BLaER1 treated with 17β-estradiol and CSF1 and Interleukin-3, amounts not matched to agents 10 nM and 100 nM (cell line): ENCODE data around the gene AFF3.
"Not testable (repeated sequence)": the region's sequence is repeated elsewhere in the genome, so short reads cannot be mapped to it uniquely, and the experiment has no call there.

Experiments used
- H3K27ac ChIP-seq, 11 experiments: shearing (Covaris generic); formaldehyde crosslinking; 2 replicates each; pipeline ENCODE4 v1.8.1; 2022
- H3K27me3 ChIP-seq, 11 experiments: shearing (Covaris generic); formaldehyde crosslinking; 2 replicates each; pipeline ENCODE4 v1.8.1; 2022
- H3K36me3 ChIP-seq, 11 experiments: shearing (Covaris generic); formaldehyde crosslinking; 2 replicates each; pipeline ENCODE4 v1.8.1; 2022
- H3K4me1 ChIP-seq, 10 experiments: shearing (Covaris generic); formaldehyde crosslinking; 2 replicates each; pipeline ENCODE4 v1.8.1; 2022
- H3K4me2 ChIP-seq, 11 experiments: shearing (Covaris generic); formaldehyde crosslinking; 2 replicates each; pipeline ENCODE4 v1.8.1; 2022
- H3K4me3 ChIP-seq, 10 experiments: shearing (Covaris generic); formaldehyde crosslinking; 2 replicates each; pipeline ENCODE4 v1.8.1; 2022
- H3K9ac ChIP-seq, 11 experiments: shearing (Covaris generic); formaldehyde crosslinking; 2 replicates each; pipeline ENCODE4 v1.8.1; 2022
- H3K9me3 ChIP-seq, 11 experiments: shearing (Covaris generic); formaldehyde crosslinking; replicated peaks in 1 of 11; 2 replicates each; pipeline ENCODE4 v1.8.1; 2022
- H4K20me1 ChIP-seq, 11 experiments: shearing (Covaris generic); formaldehyde crosslinking; 2 replicates each; pipeline ENCODE4 v1.8.1; 2022
- Cebpa-rat ChIP-seq, 11 experiments: shearing (Covaris generic); IDR thresholded peaks; 2 replicates each; pipeline ENCODE4 v1.8.1; 2022

AFF3 gene

GRCh38 chr2:99748344-99748743, 394.0 kb downstream of the AFF3 start:
- H3K9ac ChIP-seq, result no peak overlapping the region
- peaks cover 0 to 9% (median 0%) of the 10 kb centered on the region in 10 experiments; a peak in 8 of 20 replicates for H3K4me1 ChIP-seq
- H3K4me2 ChIP-seq, result no peak overlapping the region
- no peak for TF ChIP-seq Cebpa-rat (IDR thresholded peaks at IDR 0.05)
- no peaks in the 10 kb centered on the region for H3K27me3 ChIP-seq
- H4K20me1 ChIP-seq, result no peaks in the 10 kb centered on the region
- no peak overlapping the region for H3K4me3 ChIP-seq
- H3K9me3 ChIP-seq, result 0 out of 22 replicates have a peak, but pooled peaks cover 0 to under 1% (median 0%) of the 10 kb centered on the region in 11 experiments
- peaks cover 0 to 23% (median 4%) of the 10 kb centered on the region in 11 experiments; a peak in 13 of 22 replicates for H3K36me3 ChIP-seq
- H3K27ac ChIP-seq, result no peak overlapping the region

- H4K20me1 ChIP-seq, result no peaks in the 10 kb centered on the region
- no peak overlapping the region for H3K4me3 ChIP-seq
- no peak overlapping the region for H3K27ac ChIP-seq
- peaks cover 0 to 28% (median 9%) of the 10 kb centered on the region in 11 experiments; a peak in 17 of 22 replicates for H3K36me3 ChIP-seq
- no peaks in the 10 kb centered on the region for H3K27me3 ChIP-seq
- peaks cover 0 to 5% (median 3%) of the 10 kb centered on the region in 11 experiments; a peak in 9 of 22 replicates for H3K9me3 ChIP-seq
- H3K4me2 ChIP-seq, result no peak overlapping the region
- TF ChIP-seq Cebpa-rat (IDR thresholded peaks at IDR 0.05), result no peak
- 0 out of 20 replicates have a peak, but pooled peaks cover 0 to 5% (median 0%) of the 10 kb centered on the region in 10 experiments for H3K4me1 ChIP-seq
- no peak overlapping the region for H3K9ac ChIP-seq
Observed at GRCh38 chr2:99747842-99748241, 394.5 kb downstream of the AFF3 start.

- Histone ChIP-seq H3K4me2 (no peak overlapping the region), H3K4me1 (peaks cover 0 to 6% (median 0%) of the 10 kb centered on the region in 10 experiments; a peak in 6 of 20 replicates), H3K27ac (no peak overlapping the region), H4K20me1 (no peaks in the 10 kb centered on the region), H3K36me3 (peaks cover 0 to 33% (median 20%) of the 10 kb centered on the region in 11 experiments; a peak in 19 of 22 replicates), H3K27me3 (no peaks in the 10 kb centered on the region), H3K4me3 (no peak overlapping the region), H3K9ac (no peak overlapping the region), H3K9me3 (peaks cover 7 to 17% (median 15%) of the 10 kb centered on the region in 11 experiments)
- TF ChIP-seq Cebpa-rat (IDR thresholded peaks at IDR 0.05), result no peak
Observed at GRCh38 chr2:99743146-99743545, 399.2 kb downstream of the AFF3 start.

- Histone ChIP-seq H3K4me2 (peak overlapping the region in 3 of 11 experiments; percentile 9 to 36 (median 20); a peak in 4 of 22 replicates), H3K27me3 (no peaks in the 10 kb centered on the region), H3K27ac (no peak overlapping the region), H4K20me1 (no peaks in the 10 kb centered on the region), H3K36me3 (peaks cover 0 to 14% (median 8%) of the 10 kb centered on the region in 11 experiments; a peak in 18 of 22 replicates), H3K4me3 (no peak overlapping the region), H3K4me1 (peaks cover 0 to 40% (median 2%) of the 10 kb centered on the region in 10 experiments; a peak in 9 of 20 replicates), H3K9ac (no peak overlapping the region), H3K9me3 (peaks cover 7 to 11% (median 9%) of the 10 kb centered on the region in 11 experiments)
- TF ChIP-seq Cebpa-rat (IDR thresholded peaks at IDR 0.05), result no peak
Observed at GRCh38 chr2:99737537-99737936, 404.9 kb downstream of the AFF3 start.

GRCh38 chr2:99735753-99736152, 406.6 kb downstream of the AFF3 start:
- H4K20me1 ChIP-seq, result no peaks in the 10 kb centered on the region
- H3K4me1 ChIP-seq, result peaks cover 0 to 40% (median 2%) of the 10 kb centered on the region in 10 experiments; a peak in 9 of 20 replicates
- peak overlapping the region in 3 of 11 experiments; percentile 38 to 75 (median 63); a peak in 6 of 22 replicates for H3K4me2 ChIP-seq
- H3K9ac ChIP-seq, result no peak overlapping the region
- TF ChIP-seq Cebpa-rat (IDR thresholded peaks at IDR 0.05), result no peak
- H3K4me3 ChIP-seq, result no peak overlapping the region
- no peaks in the 10 kb centered on the region for H3K27me3 ChIP-seq
- peaks cover 0 to 4% (median 0%) of the 10 kb centered on the region in 11 experiments; a peak in 2 of 22 replicates for H3K9me3 ChIP-seq
- H3K36me3 ChIP-seq, result 0 out of 22 replicates have a peak, but pooled peaks cover 0 to 6% (median 0%) of the 10 kb centered on the region in 11 experiments
- no peak overlapping the region for H3K27ac ChIP-seq

GRCh38 chr2:99735314-99735713, 407.1 kb downstream of the AFF3 start:
- not testable (repeated sequence) for H3K36me3 ChIP-seq, H4K20me1 ChIP-seq, H3K27ac ChIP-seq, H3K9ac ChIP-seq, H3K27me3 ChIP-seq, H3K4me3 ChIP-seq, H3K9me3 ChIP-seq
- peak overlapping the region in 3 of 11 experiments; percentile 38 to 75 (median 63); a peak in 6 of 22 replicates for H3K4me2 ChIP-seq
- peaks cover 0 to 40% (median 2%) of the 10 kb centered on the region in 10 experiments; a peak in 9 of 20 replicates for H3K4me1 ChIP-seq

- no peak for TF ChIP-seq Cebpa-rat (IDR thresholded peaks at IDR 0.05)
Observed at GRCh38 chr2:99734236-99734635, 408.2 kb downstream of the AFF3 start.

GRCh38 chr2:99729104-99730025, 413.0 kb downstream of the AFF3 start:
- H3K27ac ChIP-seq, result no peak overlapping the region
- no peaks in the 10 kb centered on the region for H4K20me1 ChIP-seq
- H3K36me3 ChIP-seq, result 0 out of 22 replicates have a peak, but pooled peaks cover 0 to under 1% (median 0%) of the 10 kb centered on the region in 11 experiments
- TF ChIP-seq Cebpa-rat (IDR thresholded peaks at IDR 0.05), result no peak
- H3K27me3 ChIP-seq, result no peaks in the 10 kb centered on the region
- H3K9me3 ChIP-seq, result 0 out of 22 replicates have a peak, but pooled peaks cover 0 to under 1% (median 0%) of the 10 kb centered on the region in 11 experiments
- peak overlapping the region in 2 of 11 experiments; percentile 18 to 50; a peak in 1 of 22 replicates for H3K4me2 ChIP-seq
- H3K9ac ChIP-seq, result no peak overlapping the region
- peaks cover 0 to 38% (median 0%) of the 10 kb centered on the region in 10 experiments; a peak in 7 of 20 replicates for H3K4me1 ChIP-seq
- H3K4me3 ChIP-seq, result no peak overlapping the region

More at GRCh38 chr2:99734236-99734635, 408.2 kb downstream of the AFF3 start:
- H4K20me1 ChIP-seq, result no peaks in the 10 kb centered on the region
- 0 out of 22 replicates have a peak, but pooled peaks cover 0 to 6% (median 0%) of the 10 kb centered on the region in 11 experiments for H3K36me3 ChIP-seq
- H3K4me2 ChIP-seq, result no peak overlapping the region
- H3K9me3 ChIP-seq, result peaks cover 0 to 4% (median 0%) of the 10 kb centered on the region in 11 experiments; a peak in 2 of 22 replicates
- H3K27me3 ChIP-seq, result no peaks in the 10 kb centered on the region
- H3K4me1 ChIP-seq, result peaks cover 0 to 42% (median 2%) of the 10 kb centered on the region in 10 experiments; a peak in 10 of 20 replicates
- no peak overlapping the region for H3K27ac ChIP-seq
- no peak overlapping the region for H3K4me3 ChIP-seq
- no peak overlapping the region for H3K9ac ChIP-seq

GRCh38 chr2:99728166-99728565, 414.2 kb downstream of the AFF3 start:
- TF ChIP-seq Cebpa-rat (IDR thresholded peaks at IDR 0.05), result no peak
- no peaks in the 10 kb centered on the region for H3K27me3 ChIP-seq

More at GRCh38 chr2:99728166-99728565, 414.2 kb downstream of the AFF3 start:
- H3K4me3 ChIP-seq, result no peak overlapping the region
- H3K36me3 ChIP-seq, result peaks cover 0 to 13% (median 6%) of the 10 kb centered on the region in 11 experiments; a peak in 6 of 22 replicates
- no peak overlapping the region for H3K27ac ChIP-seq
- peaks cover 0 to 36% (median 0%) of the 10 kb centered on the region in 10 experiments; a peak in 7 of 20 replicates for H3K4me1 ChIP-seq
- peaks cover 3 to 12% (median 7%) of the 10 kb centered on the region in 11 experiments; a peak in 15 of 22 replicates for H3K9me3 ChIP-seq
- no peaks in the 10 kb centered on the region for H4K20me1 ChIP-seq
- no peak overlapping the region for H3K9ac ChIP-seq
- no peak overlapping the region for H3K4me2 ChIP-seq
